Mucosa of descending colon (tissue), 3 donors: Measurements from ENCODE around the gene CNGA3. TPM values are rescaled to one million over a fixed set of nuclear protein-coding genes. Genes with fewer than 3 reads are reported as not detected.
"Not testable (repeated sequence)": the region's sequence is repeated elsewhere in the genome, so short reads cannot be mapped to it uniquely, and the experiment has no call there.

Experiments
- ATAC-seq: fragments of 200-7000 bp; cut with Tn5 transposase; one replicate; pipeline ENCODE4 v1.9.1; 2020; ENCODE audit warnings: mild to moderate bottlenecking, moderate library complexity
- DNase-seq, 3 donors: peaks; one replicate each; pipeline ENCODE4 v3.0.0-alpha.2; 2020
- H3K36me3 ChIP-seq: fragments of 200-600 bp; one replicate; pipeline ENCODE4 v1.8.0; 2021; ENCODE audit warnings: low read depth, mild to moderate bottlenecking
- H3K4me1 ChIP-seq: fragments of 200-600 bp; one replicate; pipeline ENCODE4 v1.8.0; 2021; ENCODE audit warnings: low read depth, mild to moderate bottlenecking
- H3K4me3 ChIP-seq: fragments of 200-600 bp; one replicate; pipeline ENCODE4 v1.8.0; 2021; ENCODE audit warnings: mild to moderate bottlenecking
- H3K9me3 ChIP-seq: fragments of 200-600 bp; one replicate; pipeline ENCODE4 v1.8.0; 2021; ENCODE audit warnings: mild to moderate bottlenecking
- intact Hi-C, 2 donors: fragments of 100-400 bp; cut with DNase I in 1 of 2; cut with micrococcal nuclease in 1 of 2; formaldehyde crosslinking; loops; one replicate each; pipeline versions ENCODE4 v1.11.0 to v1.11.1; 2022; cut with DNase I, micrococcal nuclease
- total RNA-seq, 3 donors: library from RNA; stranded (reverse); fragmentation: NEBNext Ultra II Directional in 2 of 3; extraction: Animal tissue kit (Norgen Biotek cat#: 25700) in 2 of 3; gene quantifications; one replicate each; pipeline versions ENCODE4 v1.2.1 to v1.2.4, GENCODE V29; 2021 to 2023
- TF ChIP-seq, protein P1 (sequence below): fragments of 200-600 bp; IDR thresholded peaks from one replicate; pipeline ENCODE4 v1.8.0; 2022; ENCODE audit warnings: antibody characterized with exemption, mild to moderate bottlenecking
- donor health status: DM: no; HTN: no; CAD: no; lungs with moderate emphysema.
- donor health status: DM: no; HTN: no; CAD: no.
- donor health status: DM: no; HTN: yes; CAD: no.

CNGA3 gene
- total RNA-seq, 3 donors from 2014 or later: 0.20 to 3.4 (median 0.63) TPM

DNA sequence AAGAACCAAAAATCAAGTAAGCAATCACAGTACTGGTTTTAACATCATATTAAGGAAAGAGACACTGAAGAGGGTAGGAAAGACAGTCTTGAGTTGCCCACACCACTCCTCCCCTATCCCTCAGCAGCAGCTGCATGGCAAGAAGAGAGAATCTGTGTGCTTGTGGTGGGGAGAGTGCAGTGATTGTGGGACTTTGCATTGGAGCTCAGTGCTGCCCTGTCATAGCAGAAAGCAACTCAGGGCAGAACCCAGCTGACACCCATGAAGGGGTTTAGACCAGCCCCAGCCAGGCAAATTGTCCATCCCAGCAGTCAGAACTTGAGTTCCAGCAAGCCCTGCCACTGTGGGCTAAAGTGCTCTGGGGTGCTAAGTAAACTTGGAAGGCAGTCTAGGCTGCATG lies 57.6 kb downstream of the CNGA3 start:
- Histone ChIP-seq H3K9me3 (no peaks in the 10 kb centered on the region), H3K36me3 (no peaks in the 10 kb centered on the region), H3K4me3 (no peak overlapping the region), H3K4me1 (no peaks in the 10 kb centered on the region)
- intact Hi-C loops: no loop called here
- no peak for ATAC-seq
- TF ChIP-seq, protein P1, sequence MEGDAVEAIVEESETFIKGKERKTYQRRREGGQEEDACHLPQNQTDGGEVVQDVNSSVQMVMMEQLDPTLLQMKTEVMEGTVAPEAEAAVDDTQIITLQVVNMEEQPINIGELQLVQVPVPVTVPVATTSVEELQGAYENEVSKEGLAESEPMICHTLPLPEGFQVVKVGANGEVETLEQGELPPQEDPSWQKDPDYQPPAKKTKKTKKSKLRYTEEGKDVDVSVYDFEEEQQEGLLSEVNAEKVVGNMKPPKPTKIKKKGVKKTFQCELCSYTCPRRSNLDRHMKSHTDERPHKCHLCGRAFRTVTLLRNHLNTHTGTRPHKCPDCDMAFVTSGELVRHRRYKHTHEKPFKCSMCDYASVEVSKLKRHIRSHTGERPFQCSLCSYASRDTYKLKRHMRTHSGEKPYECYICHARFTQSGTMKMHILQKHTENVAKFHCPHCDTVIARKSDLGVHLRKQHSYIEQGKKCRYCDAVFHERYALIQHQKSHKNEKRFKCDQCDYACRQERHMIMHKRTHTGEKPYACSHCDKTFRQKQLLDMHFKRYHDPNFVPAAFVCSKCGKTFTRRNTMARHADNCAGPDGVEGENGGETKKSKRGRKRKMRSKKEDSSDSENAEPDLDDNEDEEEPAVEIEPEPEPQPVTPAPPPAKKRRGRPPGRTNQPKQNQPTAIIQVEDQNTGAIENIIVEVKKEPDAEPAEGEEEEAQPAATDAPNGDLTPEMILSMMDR: no peak
- no peak for DNase-seq

DNA sequence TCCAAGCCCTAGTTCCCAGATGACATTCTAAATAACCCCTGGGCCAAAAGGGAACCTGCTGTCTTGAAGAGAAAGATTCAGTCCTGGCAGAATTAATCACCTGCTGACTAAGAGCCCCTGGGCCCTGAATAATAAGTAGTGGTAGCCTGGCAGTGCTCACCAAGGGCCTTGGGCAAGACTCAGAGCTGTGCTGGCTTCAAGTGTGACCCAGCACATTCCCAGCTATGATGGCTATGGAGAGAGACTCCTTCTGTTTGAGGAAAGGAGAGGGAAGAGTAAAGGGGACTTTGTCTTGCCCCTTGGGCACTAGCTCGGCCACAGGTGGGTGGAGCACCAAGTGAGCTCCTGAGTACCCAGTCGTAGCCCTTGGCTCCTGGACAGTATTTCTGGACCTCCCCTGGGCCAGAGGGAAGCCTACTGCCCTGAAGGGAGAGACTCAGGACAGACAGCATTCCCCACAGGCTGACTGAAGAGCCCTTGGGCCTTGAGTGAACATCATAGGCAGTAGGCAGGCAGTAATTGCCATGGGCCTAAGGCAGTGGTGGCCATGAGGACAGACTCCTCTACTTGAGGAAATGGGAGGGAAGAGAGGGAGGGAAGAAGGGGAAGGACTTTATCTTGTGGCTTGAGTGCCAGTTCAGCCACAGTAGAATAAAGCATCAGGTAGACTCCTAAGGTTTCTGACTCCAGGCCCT lies 58.4 kb downstream of the CNGA3 start:
- intact Hi-C loops: no loop called here
- ATAC-seq (no peak), DNase-seq (no peak)
- TF ChIP-seq, protein P1: no peak
- no peaks in the 10 kb centered on the region for H3K4me1 ChIP-seq
- H3K36me3 ChIP-seq: no peaks in the 10 kb centered on the region
- H3K4me3 ChIP-seq: no peak overlapping the region
- H3K9me3 ChIP-seq: no peaks in the 10 kb centered on the region

DNA sequence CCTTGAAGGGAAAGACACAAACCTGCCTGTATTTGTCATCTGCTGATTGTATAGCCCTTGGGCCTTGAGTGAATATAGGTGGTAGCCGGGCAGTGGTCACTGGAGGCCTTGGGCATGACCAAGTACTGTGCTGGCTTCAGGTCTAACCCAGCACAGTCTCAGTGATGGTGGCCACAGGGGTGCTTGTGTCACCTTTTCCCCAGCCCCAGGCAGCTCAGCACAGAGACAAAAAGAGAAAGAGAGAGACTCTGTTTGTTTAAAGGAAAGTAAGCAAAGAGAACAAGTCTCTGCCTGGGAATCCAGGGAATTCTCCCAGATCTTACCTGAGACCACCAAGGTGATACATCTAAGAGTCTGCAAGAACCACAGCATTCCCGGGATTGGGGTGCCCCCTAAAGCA lies 59.0 kb downstream of the CNGA3 start:
- Histone ChIP-seq H3K4me3 (no peak overlapping the region), H3K4me1 (no peaks in the 10 kb centered on the region), H3K9me3 (no peaks in the 10 kb centered on the region), H3K36me3 (no peaks in the 10 kb centered on the region)
- TF ChIP-seq, protein P1: no peak
- ATAC-seq (no peak), DNase-seq (no peak)
- intact Hi-C loops: no loop called here

DNA sequence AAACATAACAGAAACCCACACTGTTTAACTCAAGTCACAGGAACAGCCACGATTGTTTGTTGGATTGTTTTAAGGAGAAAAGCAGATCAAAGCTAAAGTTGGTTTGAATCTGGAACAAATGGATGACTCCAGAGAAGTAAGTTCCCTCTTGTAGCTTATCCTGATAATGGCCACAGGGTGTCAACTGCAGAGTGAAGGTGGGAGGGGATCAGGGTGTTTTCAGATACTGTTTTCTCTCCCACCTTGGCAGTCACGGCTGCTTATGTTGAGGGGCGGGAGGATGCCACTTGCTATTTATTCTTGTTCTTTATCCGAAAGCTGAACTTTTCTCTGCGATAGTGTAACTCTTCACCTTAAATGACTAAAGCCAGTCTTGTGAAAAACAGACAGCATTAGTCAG lies 61.9 kb downstream of the CNGA3 start:
- H3K9me3 ChIP-seq: no peaks in the 10 kb centered on the region
- no peaks in the 10 kb centered on the region for H3K4me1 ChIP-seq
- TF ChIP-seq, protein P1: no peak
- intact Hi-C loops: no loop called here
- DNase-seq (no peak), ATAC-seq (no peak)
- H3K4me3 ChIP-seq: no peak overlapping the region
- no peaks in the 10 kb centered on the region for H3K36me3 ChIP-seq

DNA sequence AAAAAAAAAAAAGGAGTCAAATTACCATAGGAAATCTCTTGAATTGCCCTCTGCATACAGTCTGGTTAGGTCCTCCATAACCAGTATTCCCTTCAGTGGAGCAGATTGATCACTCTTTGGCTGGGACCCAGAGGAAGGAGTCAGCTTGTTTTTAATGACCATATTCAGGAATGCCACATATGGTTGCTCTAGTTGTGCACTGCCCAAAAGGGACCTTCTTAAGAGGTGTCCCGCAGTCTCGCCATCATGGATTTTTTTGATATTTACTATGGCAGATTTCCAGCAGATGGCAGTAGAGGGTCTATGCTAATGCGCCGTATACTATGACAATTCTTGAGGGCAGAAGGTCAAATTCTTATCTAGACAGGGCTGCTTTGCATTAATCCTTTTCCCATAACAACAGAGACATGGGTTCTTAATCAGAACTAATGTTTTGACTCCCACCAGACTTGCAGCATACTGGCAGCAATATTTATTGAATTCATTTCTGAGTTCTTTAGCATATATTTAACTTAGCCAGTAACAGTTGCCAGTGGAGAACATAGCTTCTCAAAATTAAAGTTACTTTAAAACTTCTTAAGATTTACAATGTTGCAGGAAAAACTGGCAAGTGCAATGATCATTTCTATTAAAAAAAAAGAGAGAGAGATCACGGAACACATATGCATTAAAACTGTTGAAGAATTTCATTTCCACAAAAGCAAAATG lies 66.6 kb downstream of the CNGA3 start:
- Histone ChIP-seq H3K4me1 (no peaks in the 10 kb centered on the region), H3K36me3 (no peaks in the 10 kb centered on the region), H3K4me3 (no peak overlapping the region), H3K9me3 (peaks cover 8% of the 10 kb centered on the region)
- intact Hi-C loops: no loop called here
- TF ChIP-seq, protein P1: peak; percentile 37
- DNase-seq: peak in 1 of 3 donors; percentile 87
- ATAC-seq: peak; percentile 97

DNA sequence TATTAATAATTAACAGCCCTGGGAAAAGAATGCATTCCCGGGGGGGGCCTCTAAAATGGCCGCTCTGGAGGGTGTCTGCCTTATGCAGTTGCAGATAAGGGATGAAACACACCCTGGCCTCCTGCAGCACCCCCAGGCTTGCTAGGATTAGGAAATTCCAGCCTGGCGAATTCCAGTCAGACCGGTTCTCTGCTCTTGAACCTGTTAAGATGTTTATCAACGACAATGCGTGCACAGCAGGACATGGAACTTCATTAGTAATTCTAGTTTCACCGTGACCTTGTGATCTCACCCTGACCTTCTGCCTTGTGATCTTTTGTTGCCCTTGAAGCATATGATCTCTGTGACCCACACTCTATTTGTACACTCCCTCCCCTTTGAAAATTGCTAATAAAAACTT lies 68.0 kb downstream of the CNGA3 start:
- H3K4me1 ChIP-seq, H3K36me3 ChIP-seq, H3K4me3 ChIP-seq, H3K9me3 ChIP-seq, DNase-seq, intact Hi-C loops, ATAC-seq: not testable (repeated sequence)

DNA sequence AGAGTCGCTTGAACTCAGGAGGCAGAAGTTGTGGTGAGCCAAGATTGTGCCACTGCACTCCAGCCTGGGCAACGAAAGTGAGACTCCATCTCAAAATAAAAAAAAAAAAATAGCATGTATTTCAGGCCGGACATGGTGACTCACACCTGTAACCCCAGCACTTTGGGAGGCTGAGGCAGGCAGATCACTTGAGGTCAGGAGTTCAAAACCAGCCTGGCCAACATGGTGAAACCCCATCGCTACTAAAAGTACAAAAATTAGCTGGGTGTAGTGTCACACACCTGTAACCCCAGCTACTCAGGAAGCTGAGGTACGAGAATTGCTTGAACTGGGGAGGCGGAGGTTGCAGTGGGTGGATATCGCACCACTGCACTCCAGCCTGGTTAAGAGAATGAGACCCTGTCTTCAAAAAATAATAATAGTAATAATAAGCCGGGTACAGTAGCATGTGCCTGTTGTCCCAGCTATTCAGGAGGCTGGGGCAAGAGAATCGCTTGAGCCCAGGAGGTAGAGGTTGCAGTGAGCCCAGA lies 69.5 kb downstream of the CNGA3 start:
- H3K36me3 ChIP-seq, H3K9me3 ChIP-seq, H3K4me1 ChIP-seq, ATAC-seq, DNase-seq, intact Hi-C loops, H3K4me3 ChIP-seq: not testable (repeated sequence)
